GM12878 (cell line): ENCODE data around the gene KCNH6. TPM values are rescaled to one million over a fixed set of nuclear protein-coding genes. Genes with fewer than 3 reads are reported as not detected.

Experiments used
- ATAC-seq: fragments of 200-7000 bp; cut with Tn5 transposase; 3 replicates; pipeline ENCODE4 v1.9.1; 2020; ENCODE audit warnings: mild to moderate bottlenecking, moderate library complexity
- BruUV-seq: library from RNA; stranded (reverse); fragments of 400-500 nt; replicated peaks from 2 replicates; lab custom pipeline; 2021; lab: Mats Ljungman, UMichigan
- CTCF ChIA-PET: fragments of 300-600 bp; sonication (Branson Sonifier 250); formaldehyde crosslinking; extraction: SDS; loops from one replicate; lab custom pipeline; 2021; ENCODE audit warnings: inconsistent platforms; lab: Yijun Ruan, JAX
- POLR2A ChIA-PET: fragments of 350-600 bp; formaldehyde crosslinking; extraction: SDS; loops from one replicate; lab custom pipeline; 2021; ENCODE audit warnings: inconsistent platforms; lab: Charles Lee
- RAD21 ChIA-PET: fragments of 300-600 bp; sonication (Branson Sonifier 250); formaldehyde crosslinking; loops from one replicate; lab custom pipeline; 2023; ENCODE audit warnings: antibody characterized with exemption; ENCODE audit not compliant: unreplicated experiment; lab: Charles Lee
- SMC1A ChIA-PET: fragments of 300-600 bp; sonication (Branson Sonifier 250); formaldehyde crosslinking; loops from one replicate; lab custom pipeline; 2023; ENCODE audit not compliant: unreplicated experiment, uncharacterized antibody; lab: Charles Lee
- DNase-seq: peaks from one replicate; pipeline ENCODE4 v3.0.0-alpha.2; 2011; ENCODE audit warnings: low read depth, low spot score
- FAIRE-seq: peaks from 3 replicates; lab custom pipeline; 2011; peaks lifted over from hg19 to GRCh38; lab: Jason Lieb, UNC
- H2AFZ ChIP-seq: 2 replicates; pipeline ENCODE4 v1.6.0; 2011; ENCODE audit warnings: low read depth, low read length, control low read depth; ENCODE audit not compliant: control insufficient read depth
- H3K27ac ChIP-seq: 2 replicates; pipeline ENCODE4 v1.5.1; 2011; ENCODE audit warnings: control low read depth; ENCODE audit not compliant: control insufficient read depth, insufficient read depth
- H3K27me3 ChIP-seq, 2 experiments: replicated peaks in 1 of 2; 2 replicates each; pipeline versions ENCODE4 v1.6.0 to v1.6.1; 2011; ENCODE audit warnings: low read length in 1 of 2; ENCODE audit not compliant: control insufficient read depth in 2 of 2, insufficient read depth in 2 of 2
- H3K36me3 ChIP-seq, 2 experiments: 2 replicates each; pipeline ENCODE4 v1.5.1; 2011; ENCODE audit warnings: low read length in 1 of 2; ENCODE audit not compliant: control insufficient read depth in 2 of 2, insufficient read depth in 2 of 2
- H3K4me1 ChIP-seq: 2 replicates; pipeline ENCODE4 v1.6.1; 2011; ENCODE audit warnings: mild to moderate bottlenecking, low read length, moderate library complexity, mixed read lengths; ENCODE audit not compliant: control insufficient read depth, insufficient read depth
- H3K4me2 ChIP-seq: 2 replicates; pipeline ENCODE4 v1.6.0; 2011; ENCODE audit warnings: control low read depth; ENCODE audit not compliant: control insufficient read depth, insufficient read depth
- H3K4me3 ChIP-seq: fragments of 200-600 bp; sonication (generic); 2 replicates; pipeline ENCODE4 v1.5.1; 2016
- H3K79me2 ChIP-seq: 2 replicates; pipeline ENCODE4 v1.6.0; 2011; ENCODE audit warnings: low read length; ENCODE audit not compliant: control insufficient read depth, insufficient read depth
- H3K9ac ChIP-seq: 2 replicates; pipeline ENCODE4 v1.8.0; 2011; ENCODE audit warnings: low read length, control low read depth, mixed read lengths; ENCODE audit not compliant: control insufficient read depth, insufficient read depth
- H3K9me3 ChIP-seq: replicated peaks from 3 replicates; pipeline ENCODE4 v1.5.1; 2011; ENCODE audit warnings: mild to moderate bottlenecking, low read length; ENCODE audit not compliant: control insufficient read depth, insufficient read depth
- H4K20me1 ChIP-seq: 2 replicates; pipeline ENCODE4 v1.6.0; 2011; ENCODE audit not compliant: control insufficient read depth, insufficient read depth
- BCL3 ChIP-seq: IDR thresholded peaks from 2 replicates; pipeline ENCODE4 v1.6.1; 2011; ENCODE audit warnings: borderline replicate concordance, low read depth, mild to moderate bottlenecking, moderate library complexity, low read length; ENCODE audit not compliant: insufficient read depth, poor library complexity, severe bottlenecking
- BMI1 ChIP-seq: fragments of 450-650 bp; IDR thresholded peaks from 2 replicates; pipeline ENCODE4 v1.6.1; 2016; ENCODE audit warnings: mild to moderate bottlenecking, moderate library complexity, borderline replicate concordance
- CTCF ChIP-seq, 3 experiments: IDR thresholded peaks in 2 of 3; conservative IDR thresholded peaks in 1 of 3; 2 replicates each; pipeline ENCODE4 v1.5.1; 2011; ENCODE audit warnings: low read depth in 3 of 3, low read length in 3 of 3, mild to moderate bottlenecking in 3 of 3, control low read depth in 2 of 3, moderate library complexity in 2 of 3, inconsistent platforms in 1 of 3, mixed read lengths in 1 of 3; ENCODE audit not compliant: control insufficient read depth in 2 of 3, insufficient read depth in 1 of 3; ENCODE audit errors: extremely low read depth in 1 of 3
- HSF1 ChIP-seq: fragments of 150-350 bp; IDR thresholded peaks from 2 replicates; pipeline ENCODE4 v1.6.1; 2014; ENCODE audit warnings: mild to moderate bottlenecking, low read depth, low read length
- KAT2A ChIP-seq: conservative IDR thresholded peaks from 2 replicates; pipeline ENCODE4 v1.6.1; 2011; ENCODE audit warnings: low read depth, low read length; ENCODE audit not compliant: control insufficient read depth
- MEF2B ChIP-seq: fragments of 450-650 bp; IDR thresholded peaks from 2 replicates; pipeline ENCODE4 v1.6.1; 2018; ENCODE audit warnings: mild to moderate bottlenecking, moderate library complexity; ENCODE audit not compliant: partially characterized antibody, poor library complexity, severe bottlenecking
- NFYA ChIP-seq: IDR thresholded peaks from 2 replicates; pipeline ENCODE4 v1.6.1; 2011; ENCODE audit warnings: low read depth, mild to moderate bottlenecking, low read length, improper control_type of control experiment, borderline replicate concordance
- REST ChIP-seq: IDR thresholded peaks from 2 replicates; pipeline ENCODE4 v1.6.1; 2012; ENCODE audit warnings: mild to moderate bottlenecking, low read depth, low read length
- SIN3A ChIP-seq: IDR thresholded peaks from 2 replicates; pipeline ENCODE4 v1.6.1; 2012; ENCODE audit warnings: low read depth, low read length, improper control_type of control experiment
- SMC3 ChIP-seq: IDR thresholded peaks from 2 replicates; pipeline ENCODE4 v1.6.1; 2011; ENCODE audit warnings: low read length, improper control_type of control experiment, borderline replicate concordance
- STAT1 ChIP-seq: fragments of 450-650 bp; conservative IDR thresholded peaks from 2 replicates; pipeline ENCODE4 v1.6.1; 2014; ENCODE audit warnings: antibody characterized with exemption, mild to moderate bottlenecking
- SUZ12 ChIP-seq: fragments of 200-600 bp; sonication (generic); IDR thresholded peaks from one replicate; pipeline ENCODE4 v1.6.1; 2018; ENCODE audit warnings: antibody characterized with exemption, mild to moderate bottlenecking; ENCODE audit not compliant: unreplicated experiment
- TAF1 ChIP-seq: IDR thresholded peaks from 2 replicates; pipeline ENCODE4 v1.6.1; 2011; ENCODE audit warnings: mild to moderate bottlenecking, low read depth, low read length, borderline replicate concordance
- ZSCAN29 ChIP-seq: fragments of 450-650 bp; IDR thresholded peaks from 2 replicates; pipeline ENCODE4 v1.6.1; 2017; ENCODE audit warnings: mild to moderate bottlenecking, moderate library complexity
- WGBS: methylation state at CpG from one replicate; pipeline ENCODE4 v1.1.6; 2016; ENCODE audit warnings: low lambda C conversion rate; ENCODE audit not compliant: insufficient replicate concordance, insufficient coverage; ENCODE audit errors: missing lambda C conversion rate; 5-methylcytosine and 5-hydroxymethylcytosine counted together
- in situ Hi-C: fragments of 300-500 bp; cut with MboI; formaldehyde crosslinking; loops from 9 replicates; pipeline ENCODE4 v1.14.3; 2018; ENCODE audit warnings: mixed read lengths
- intact Hi-C: fragments of 100-400 bp; cut with micrococcal nuclease; formaldehyde crosslinking; loops from one replicate; pipeline ENCODE4 v1.14.2; 2022; ENCODE audit not compliant: unreplicated experiment
- polyA plus RNA-seq, 11 experiments: library from polyadenylated mRNA; depleted of rRNA in 4 of 11; unstranded in 6 of 11; stranded (reverse) in 5 of 11; fragments of >200 nt; fragmentation: Nextera tagmentation in 4 of 11; fragmentation: Illumina TruSeq in 1 of 11; extraction: Ambion mirVana in 4 of 11; extraction: Trizol in 1 of 11; gene quantifications; 1 replicate in 1 of 11; 2 replicates in 10 of 11; pipeline versions ENCODE4 v1.2.1 to v1.2.3, GENCODE V29; 2011 to 2016; ENCODE audit warnings: inconsistent platforms in 2 of 11, missing spikeins in 2 of 11, low read depth in 1 of 11
- total RNA-seq, 4 experiments: library from RNA; depleted of rRNA in 3 of 4; stranded (reverse); fragments of >200 nt in 3 of 4; fragmentation: Illumina TruSeq in 1 of 4; extraction: Trizol in 1 of 4; gene quantifications; 2 replicates each; pipeline versions ENCODE4 v1.2.1 to v1.2.3, GENCODE V29; 2013 to 2021

Gene KCNH6
- total and polyA plus RNA-seq, 10 of the 15 experiments (the other 5 are each of a cell fraction or from before 2014, with no cell fraction given): not detected

DNA sequence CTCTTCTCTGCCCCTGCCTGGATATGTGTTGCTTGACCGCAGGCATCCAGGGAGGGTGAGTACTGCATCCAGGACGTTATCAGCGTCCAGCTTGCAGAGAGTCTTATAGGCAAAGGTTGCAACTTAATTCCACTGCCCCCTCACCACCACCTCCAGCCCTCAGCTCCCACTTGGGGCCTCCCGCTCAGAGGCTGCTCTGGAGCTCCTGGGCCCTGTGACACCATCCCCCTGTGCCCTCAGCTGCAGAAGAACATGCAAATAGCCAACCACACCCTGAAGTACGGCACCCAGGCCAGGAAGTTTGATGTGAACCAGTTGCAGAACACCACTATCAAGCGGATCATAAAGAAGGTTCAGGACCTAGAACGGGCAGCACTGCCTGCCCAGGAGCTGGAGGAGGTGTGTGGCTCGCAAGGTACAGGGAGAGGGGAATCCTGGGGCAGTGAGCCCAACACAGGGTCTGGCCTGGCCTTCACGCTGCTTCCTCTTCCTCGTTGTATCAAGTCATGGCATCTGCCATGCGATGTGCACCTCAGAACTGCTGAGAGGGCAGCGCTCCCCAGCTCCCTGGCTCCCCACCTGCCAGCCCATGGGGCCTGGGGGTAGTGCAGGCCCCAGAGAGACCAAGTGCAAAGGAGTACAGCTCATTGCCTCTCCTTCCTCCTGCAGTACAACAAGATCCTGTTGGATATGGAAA, 36.7 kb upstream of the KCNH6 start:
- Histone ChIP-seq H3K36me3 (no peaks in the 10 kb centered on the region), H3K27ac (no peak overlapping the region), H3K4me2 (no peak overlapping the region), H3K4me1 (no peaks in the 10 kb centered on the region), H4K20me1 (no peaks in the 10 kb centered on the region), H3K9ac (no peak overlapping the region), H3K4me3 (no peak overlapping the region), H3K9me3 (no peaks in the 10 kb centered on the region), H3K79me2 (no peaks in the 10 kb centered on the region), H2AFZ (no peak overlapping the region), H3K27me3 (no peaks in the 10 kb centered on the region; a peak in 2 of 4 replicates)
- ChIA-PET RAD21 (interaction anchor here (1.6 kb wide), 1 partner anchor 61 kb away, joined by 4 read pairs; no protein-coding TSS in a partner anchor), POLR2A (no interaction called here), CTCF (interaction anchor here (0.8 to 1.0 kb wide), 2 partner anchors 29 to 61 kb away, joined by 3 read pairs; no protein-coding TSS in a partner anchor), SMC1A (interaction anchor here (1.0 to 1.8 kb wide), 3 partner anchors 10 to 25 kb away, joined by 3 to 5 read pairs (median 4); no protein-coding TSS in a partner anchor)
- WGBS: 33% methylated on average over 12 of the region's 12 CpGs
- intact Hi-C loops (no loop called here), in situ Hi-C loops (no loop called here)
- ATAC-seq: no peak
- no peak for DNase-seq
- no TSS peak for BruUV-seq
- FAIRE-seq: no peak
- TF ChIP-seq STAT1 (no peak), TAF1 (no peak), ZSCAN29 (no peak), MEF2B (no peak), CTCF (IDR thresholded peaks at IDR 0.05 in 2 of 3, conservative IDR thresholded peaks at IDR 0.05 in 1 of 3; ENCODE audit: control insufficient read depth in 2 of 3, extremely low read depth in 1 of 3, insufficient read depth in 1 of 3, low read depth in 3 of 3, low read length in 3 of 3) (no peak), NFYA (no peak), BCL3 (no peak), SIN3A (no peak), REST (no peak), HSF1 (no peak), KAT2A (no peak), SMC3 (no peak), BMI1 (no peak), SUZ12 (no peak)
